Sigmoid colon (tissue), 4 donors: ENCODE measurements around the gene TASL.

Source experiments
- CTCF ChIP-seq, 4 experiments: fragments of 450-650 bp in 3 of 4; fragments of 200-600 bp in 1 of 4; IDR thresholded peaks; one replicate each; pipeline ENCODE4 v1.5.1; 2016 to 2019; ENCODE audit warnings: antibody characterized with exemption in 4 of 4, mild to moderate bottlenecking in 3 of 4, moderate library complexity in 2 of 4
- EP300 ChIP-seq, 4 donors: sonication (generic); formaldehyde crosslinking; IDR thresholded peaks; one replicate each; pipeline ENCODE4 v1.6.1; 2017; ENCODE audit warnings: antibody characterized with exemption in 4 of 4
- POLR2A ChIP-seq, 2 donors: fragments of 450-650 bp; IDR thresholded peaks; one replicate each; pipeline ENCODE4 v1.6.1; 2016; ENCODE audit warnings: antibody characterized with exemption in 2 of 2, mild to moderate bottlenecking in 2 of 2, moderate library complexity in 2 of 2
- POLR2AphosphoS5 ChIP-seq, 4 donors: sonication (generic); formaldehyde crosslinking; IDR thresholded peaks; one replicate each; pipeline ENCODE4 v1.6.1; 2017; ENCODE audit warnings: antibody characterized with exemption in 4 of 4

GRCh38 chrX:30615229-30615628 lies 37.7 kb upstream of the TASL start:
- TF ChIP-seq EP300 (IDR thresholded peaks at IDR 0.05) (no peak), CTCF (IDR thresholded peaks at IDR 0.05) (no peak), POLR2A (IDR thresholded peaks at IDR 0.05) (no peak), POLR2AphosphoS5 (IDR thresholded peaks at IDR 0.05) (no peak)
